ENCODE results near the gene ARAP3. TPM values are rescaled to one million over a fixed set of nuclear protein-coding genes. Genes with fewer than 3 reads are reported as not detected.

Gene ARAP3
- total and polyA plus RNA-seq, 12 donors: 10.8 to 27.3 (median 13.6) TPM

DNA sequence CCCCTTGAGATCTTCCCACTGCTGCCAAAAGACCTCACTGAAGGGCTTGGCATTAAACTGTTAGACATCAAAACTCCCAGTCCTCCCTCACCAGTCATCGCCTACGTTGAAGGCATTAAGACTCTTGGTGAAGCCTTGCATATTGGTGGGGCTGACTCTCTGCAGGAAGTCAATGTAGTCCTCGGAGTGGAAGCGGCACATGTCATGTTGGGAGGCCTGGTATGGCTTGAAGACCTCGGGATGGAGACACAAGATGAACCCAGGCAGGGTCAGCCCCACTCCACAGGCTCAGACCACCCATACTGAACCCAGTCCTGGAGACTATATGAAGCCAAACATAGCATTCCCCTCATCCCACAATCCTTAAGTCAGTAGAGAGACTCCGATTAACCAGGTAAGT is 47.3 kb downstream of the ARAP3 start:
- no peak overlapping the region for H3K27ac ChIP-seq
- no peaks in the 10 kb centered on the region for H3K9me3 ChIP-seq
- intact Hi-C loops (cut with DNase I): no loop called here
- TF ChIP-seq, protein P1, sequence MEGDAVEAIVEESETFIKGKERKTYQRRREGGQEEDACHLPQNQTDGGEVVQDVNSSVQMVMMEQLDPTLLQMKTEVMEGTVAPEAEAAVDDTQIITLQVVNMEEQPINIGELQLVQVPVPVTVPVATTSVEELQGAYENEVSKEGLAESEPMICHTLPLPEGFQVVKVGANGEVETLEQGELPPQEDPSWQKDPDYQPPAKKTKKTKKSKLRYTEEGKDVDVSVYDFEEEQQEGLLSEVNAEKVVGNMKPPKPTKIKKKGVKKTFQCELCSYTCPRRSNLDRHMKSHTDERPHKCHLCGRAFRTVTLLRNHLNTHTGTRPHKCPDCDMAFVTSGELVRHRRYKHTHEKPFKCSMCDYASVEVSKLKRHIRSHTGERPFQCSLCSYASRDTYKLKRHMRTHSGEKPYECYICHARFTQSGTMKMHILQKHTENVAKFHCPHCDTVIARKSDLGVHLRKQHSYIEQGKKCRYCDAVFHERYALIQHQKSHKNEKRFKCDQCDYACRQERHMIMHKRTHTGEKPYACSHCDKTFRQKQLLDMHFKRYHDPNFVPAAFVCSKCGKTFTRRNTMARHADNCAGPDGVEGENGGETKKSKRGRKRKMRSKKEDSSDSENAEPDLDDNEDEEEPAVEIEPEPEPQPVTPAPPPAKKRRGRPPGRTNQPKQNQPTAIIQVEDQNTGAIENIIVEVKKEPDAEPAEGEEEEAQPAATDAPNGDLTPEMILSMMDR (IDR thresholded peaks at IDR 0.05): no peak
- WGBS, 2 donors: 92% methylated on average over 6 of the region's 6 CpGs
- H3K27me3 ChIP-seq: peaks cover 0 to 3% (median 0%) of the 10 kb centered on the region in 7 donors
- DNase-seq (no peak), ATAC-seq (no peak)
- H3K4me3 ChIP-seq: no peak overlapping the region
- peaks cover 0 to 50% (median 12%) of the 10 kb centered on the region in 9 donors for H3K36me3 ChIP-seq
- H3K4me1 ChIP-seq: peaks cover 7 to 54% (median 31%) of the 10 kb centered on the region in 9 donors

DNA sequence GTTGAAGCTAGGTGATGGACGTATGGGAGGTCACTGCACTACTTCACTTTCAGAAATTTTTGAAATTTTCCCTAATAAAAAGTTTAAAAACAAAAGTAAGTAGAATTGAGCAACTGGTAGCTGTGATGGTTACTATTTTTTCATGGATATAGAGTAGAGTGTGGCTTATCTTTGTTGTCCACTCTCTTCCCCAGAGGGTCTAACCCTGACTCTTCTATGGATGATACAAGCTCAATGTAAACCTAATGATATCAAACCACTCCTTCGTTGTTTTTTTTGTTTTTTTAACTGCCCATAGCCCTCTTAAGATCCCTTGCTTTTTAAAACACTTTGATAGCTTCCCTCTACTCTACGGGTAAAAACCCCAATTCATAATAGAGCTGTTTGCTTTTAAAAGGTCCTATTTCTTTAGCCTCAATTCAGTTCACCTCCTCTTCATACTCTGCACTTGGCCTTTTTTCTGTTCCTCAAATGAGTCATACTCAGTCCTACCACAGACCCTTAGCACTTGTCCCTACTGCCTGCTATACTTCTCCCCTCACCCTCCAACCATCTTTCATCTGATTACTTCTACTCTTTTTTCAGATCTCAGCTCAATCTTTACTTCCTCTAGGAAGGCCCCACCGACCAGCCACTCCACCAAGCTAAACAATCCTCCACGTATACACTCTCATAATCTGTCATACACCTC is 48.0 kb downstream of the ARAP3 start:
- Histone ChIP-seq H3K4me1 (peaks cover 7 to 54% (median 31%) of the 10 kb centered on the region in 9 donors), H3K4me3 (no peak overlapping the region), H3K36me3 (peaks cover 0 to 57% (median 18%) of the 10 kb centered on the region in 9 donors), H3K27ac (no peak overlapping the region), H3K9me3 (no peaks in the 10 kb centered on the region), H3K27me3 (peaks cover 0 to 3% (median 0%) of the 10 kb centered on the region in 7 donors)
- 80 to 86% methylated on average over 5 of the region's 5 CpGs for WGBS, 2 donors
- TF ChIP-seq, protein P1 (IDR thresholded peaks at IDR 0.05): no peak
- ATAC-seq: no peak
- intact Hi-C loops (cut with DNase I): no loop called here
- no peak for DNase-seq

DNA sequence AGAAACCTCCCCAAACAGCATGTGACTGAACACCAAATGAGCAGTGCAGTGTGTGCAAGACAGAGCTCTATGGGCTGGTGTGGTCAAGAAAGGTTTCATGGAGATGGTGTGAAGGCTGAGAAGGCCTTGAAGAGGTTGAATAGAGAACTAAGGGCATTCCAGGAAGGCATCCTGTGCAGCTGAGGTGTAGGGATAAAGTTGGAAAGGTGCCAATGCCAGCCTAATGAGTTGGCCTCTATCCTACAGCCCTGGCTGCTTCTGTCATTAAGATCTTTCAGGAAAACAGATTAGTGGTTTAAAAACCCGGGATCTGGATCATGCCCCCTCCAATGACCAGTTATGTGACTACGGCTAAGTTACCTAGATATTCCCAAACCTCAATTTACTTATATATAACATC is 49.4 kb downstream of the ARAP3 start:
- H3K4me1 ChIP-seq: peaks cover 4 to 43% (median 26%) of the 10 kb centered on the region in 9 donors
- TF ChIP-seq, protein P1 (IDR thresholded peaks at IDR 0.05): no peak
- ATAC-seq: no peak
- H3K36me3 ChIP-seq: peaks cover 0 to 71% (median 31%) of the 10 kb centered on the region in 9 donors
- intact Hi-C loops (cut with DNase I): no loop called here
- no peak for DNase-seq
- H3K27ac ChIP-seq: no peak overlapping the region
- peaks cover 0 to 2% (median 0%) of the 10 kb centered on the region in 7 donors for H3K27me3 ChIP-seq
- WGBS, 2 donors: 84 to 86% methylated on average over 2 of the region's 2 CpGs
- no peaks in the 10 kb centered on the region for H3K9me3 ChIP-seq
- no peak overlapping the region for H3K4me3 ChIP-seq

DNA sequence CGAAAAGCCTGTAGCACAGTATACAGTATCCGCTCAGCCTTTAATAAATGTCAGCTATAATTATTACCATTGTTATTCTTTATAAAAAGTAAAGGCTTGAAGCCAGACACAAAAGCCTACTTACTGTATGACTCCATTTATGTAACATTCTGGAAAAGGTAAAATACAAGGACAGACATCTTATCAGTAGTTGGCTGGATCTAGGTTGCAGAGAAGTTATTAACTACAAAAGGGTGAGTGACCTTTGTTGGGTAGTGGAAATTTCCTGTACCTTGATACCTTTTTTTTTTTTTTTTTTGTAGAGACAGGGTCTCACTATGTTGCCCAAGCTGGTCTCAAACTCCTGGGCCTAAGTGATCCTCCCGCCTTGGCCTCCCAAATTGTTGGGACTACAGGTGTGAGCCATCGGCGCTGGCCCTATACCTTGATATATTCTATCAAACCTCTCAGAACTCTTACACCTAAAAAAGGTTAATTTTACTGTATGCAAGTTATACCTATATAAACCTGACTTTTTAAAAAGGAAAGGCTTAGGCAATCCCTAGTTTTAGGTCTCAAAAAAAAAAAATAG is 51.4 kb downstream of the ARAP3 start:
- 88 to 97% methylated on average over 5 of the region's 5 CpGs for WGBS, 2 donors
- H3K27me3 ChIP-seq: no peaks in the 10 kb centered on the region
- TF ChIP-seq, protein P1 (IDR thresholded peaks at IDR 0.05): no peak
- no peak overlapping the region for H3K4me3 ChIP-seq
- peaks cover 0 to 31% (median 12%) of the 10 kb centered on the region in 9 donors for H3K4me1 ChIP-seq
- peaks cover 0 to 91% (median 40%) of the 10 kb centered on the region in 9 donors for H3K36me3 ChIP-seq
- H3K27ac ChIP-seq: no peak overlapping the region
- DNase-seq: no peak
- H3K9me3 ChIP-seq: no peaks in the 10 kb centered on the region
- ATAC-seq: no peak
- intact Hi-C loops (cut with DNase I): no loop called here
